ENCODE measurements around the gene PI4K2A. TPM values are rescaled to one million over a fixed set of nuclear protein-coding genes. Genes with fewer than 3 reads are reported as not detected.

PI4K2A gene
- total RNA-seq, 2 experiments from 2014 or later, result 10.5 to 13.2 TPM

DNA sequence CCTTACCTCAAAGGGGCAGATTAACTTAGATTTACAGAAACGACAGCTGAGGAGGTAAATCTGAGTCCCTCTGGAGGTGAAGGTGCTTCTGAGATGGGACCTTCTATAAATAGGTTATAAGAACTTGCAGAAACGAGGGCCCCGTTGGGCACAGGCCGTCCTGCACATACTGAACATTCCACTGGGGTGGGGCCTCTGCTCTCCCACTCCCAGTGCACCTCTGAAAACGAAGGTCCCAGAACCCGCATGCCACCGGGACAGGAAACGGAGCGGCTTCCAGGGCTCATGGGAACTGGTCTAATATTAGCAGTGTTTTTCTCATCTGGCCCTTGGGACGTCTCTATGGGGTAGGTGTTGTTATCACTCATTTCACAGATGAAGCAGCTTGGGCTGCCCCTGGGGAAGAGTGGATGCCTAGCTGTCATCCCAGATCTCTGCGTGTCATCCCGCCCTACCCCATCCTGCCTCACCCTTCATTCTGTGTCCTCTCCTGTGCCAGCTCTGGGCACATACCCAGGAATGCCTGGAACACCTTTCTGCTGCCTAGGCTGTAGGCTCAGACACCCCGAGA lies 31.4 kb upstream of the PI4K2A start:
- H3K27me3 Mint-ChIP-seq, result peaks cover 5% of the 10 kb centered on the region
- CTCF ChIA-PET, result interaction anchor here (1.0 to 1.9 kb wide), 6 partner anchors 8 to 55 kb away, joined by 3 to 8 read pairs (median 4); partner anchors contain the start of gene ANKRD2
- H3K4me3 Mint-ChIP-seq, result no peak overlapping the region
- no peak for ATAC-seq
- no peaks in the 10 kb centered on the region for H3K4me1 Mint-ChIP-seq
- H3K9me3 Mint-ChIP-seq (ENCODE audit: low read depth), result no peaks in the 10 kb centered on the region
- no peak overlapping the region for H3K27ac Mint-ChIP-seq
- DNase-seq, result no peak
- no peaks in the 10 kb centered on the region for H3K36me3 Mint-ChIP-seq

DNA sequence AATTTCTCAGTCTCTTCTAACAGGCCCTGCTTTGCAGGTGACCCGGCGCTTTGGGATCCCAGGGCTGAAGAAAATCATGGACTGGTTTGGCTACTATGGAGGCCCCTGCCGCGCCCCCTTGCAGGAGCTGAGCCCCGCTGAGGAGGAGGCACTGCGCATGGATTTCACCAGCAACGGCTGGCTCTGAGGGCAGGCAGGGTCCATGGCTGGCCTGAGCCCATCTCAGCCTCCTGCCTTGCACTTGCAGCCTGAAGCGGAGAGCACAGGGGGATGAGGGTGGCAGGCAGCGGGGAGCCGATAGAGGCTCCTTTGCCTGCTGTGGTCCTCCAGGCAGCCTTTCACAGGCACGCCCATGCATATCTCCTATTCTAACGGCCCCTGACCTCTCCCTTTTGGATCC lies 29.0 kb upstream of the PI4K2A start:
- no peaks in the 10 kb centered on the region for H3K4me1 Mint-ChIP-seq
- H3K36me3 Mint-ChIP-seq, result no peaks in the 10 kb centered on the region
- peaks cover 3% of the 10 kb centered on the region for H3K27me3 Mint-ChIP-seq
- CTCF ChIA-PET, result interaction anchor here (0.8 to 4.5 kb wide), 7 partner anchors 11 to 90 kb away, joined by 3 to 55 read pairs (median 4); partner anchors contain the start of genes ANKRD2 and HOGA1
- DNase-seq, result no peak
- no peak overlapping the region for H3K27ac Mint-ChIP-seq
- ATAC-seq, result no peak
- no peak overlapping the region for H3K4me3 Mint-ChIP-seq
- H3K9me3 Mint-ChIP-seq (ENCODE audit: low read depth), result no peaks in the 10 kb centered on the region

DNA sequence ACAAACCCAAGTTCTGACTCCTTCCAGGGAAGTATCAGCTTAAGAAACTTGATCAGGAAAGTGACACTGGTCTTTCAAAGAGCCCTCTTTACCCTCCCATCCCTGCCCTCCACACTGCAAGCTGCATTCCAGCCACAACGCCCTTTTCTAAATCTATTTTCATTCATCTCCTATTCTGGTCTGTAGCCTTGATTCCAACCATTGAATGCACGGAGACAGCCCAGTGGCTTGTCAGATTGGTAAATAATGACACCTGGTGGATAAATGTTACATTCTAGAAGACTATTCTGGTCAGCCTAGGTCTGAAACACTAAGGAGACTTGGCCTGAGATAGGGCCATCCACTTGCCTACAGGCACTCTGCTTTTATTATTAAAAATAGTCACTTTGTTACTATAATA lies 28.1 kb upstream of the PI4K2A start:
- Mint-ChIP-seq H3K27ac (no peak overlapping the region), H3K9me3 (ENCODE audit: low read depth) (no peaks in the 10 kb centered on the region), H3K4me1 (no peaks in the 10 kb centered on the region), H3K36me3 (no peaks in the 10 kb centered on the region), H3K4me3 (no peak overlapping the region), H3K27me3 (no peaks in the 10 kb centered on the region)
- ATAC-seq (peak; percentile 55), DNase-seq (no peak)
- CTCF ChIA-PET, result interaction anchor here (0.7 to 4.5 kb wide), 12 partner anchors 9 to 150 kb away, joined by 3 to 55 read pairs (median 4); partner anchors contain the start of genes ANKRD2, C10orf62 and HOGA1

DNA sequence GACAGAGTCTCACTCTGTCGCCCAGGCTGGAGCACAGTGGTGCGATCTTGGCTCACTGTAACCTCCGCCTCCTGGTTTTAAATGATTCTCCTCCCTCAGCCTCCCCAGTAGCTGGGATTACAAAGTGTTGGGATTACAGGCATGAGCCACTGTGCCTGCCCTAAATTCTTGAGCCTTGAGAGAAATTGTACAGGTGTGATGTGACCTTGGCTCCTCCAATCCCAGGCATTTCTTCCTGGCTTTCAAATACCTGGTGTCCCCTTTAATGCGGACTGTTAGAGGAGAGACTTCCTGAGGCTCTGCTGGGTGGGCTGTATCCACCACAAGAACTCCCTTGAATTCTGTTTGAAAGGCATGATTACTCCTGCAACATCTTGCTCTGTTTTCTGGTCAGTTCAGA lies 22.2 kb upstream of the PI4K2A start:
- H3K9me3 Mint-ChIP-seq (ENCODE audit: low read depth), result no peaks in the 10 kb centered on the region
- CTCF ChIA-PET, result interaction anchor here (0.7 kb wide), 1 partner anchor 36 kb away, joined by 3 read pairs; no protein-coding TSS in a partner anchor
- no peak overlapping the region for H3K27ac Mint-ChIP-seq
- no peaks in the 10 kb centered on the region for H3K27me3 Mint-ChIP-seq
- H3K36me3 Mint-ChIP-seq, result no peaks in the 10 kb centered on the region
- no peaks in the 10 kb centered on the region for H3K4me1 Mint-ChIP-seq
- no peak for DNase-seq
- no peak for ATAC-seq
- no peak overlapping the region for H3K4me3 Mint-ChIP-seq

DNA sequence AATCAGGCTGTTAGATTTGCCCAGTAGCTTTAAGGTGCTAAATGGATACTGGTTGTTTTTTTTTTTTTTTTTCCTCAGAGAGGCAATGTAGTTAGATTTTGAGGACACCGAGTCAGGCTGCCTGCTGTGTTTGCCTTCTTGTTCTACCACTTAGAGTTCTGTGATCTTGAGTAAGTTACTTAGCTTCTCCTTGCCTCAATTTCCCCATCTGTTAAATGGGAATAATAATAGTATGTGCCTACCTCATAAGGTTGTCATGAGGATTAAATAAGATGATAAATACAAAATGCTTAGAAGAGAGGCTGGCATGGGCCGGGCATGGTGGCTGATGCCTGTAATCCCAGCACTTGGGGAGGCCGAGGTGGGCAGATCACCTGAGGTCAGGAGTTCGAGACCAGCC lies 21.7 kb upstream of the PI4K2A start:
- CTCF ChIA-PET, result interaction anchor here (0.7 kb wide), 1 partner anchor 37 kb away, joined by 3 read pairs; no protein-coding TSS in a partner anchor
- Mint-ChIP-seq H3K27me3 (no peaks in the 10 kb centered on the region), H3K4me3 (no peak overlapping the region), H3K27ac (no peak overlapping the region), H3K9me3 (ENCODE audit: low read depth) (no peaks in the 10 kb centered on the region), H3K36me3 (no peaks in the 10 kb centered on the region), H3K4me1 (no peaks in the 10 kb centered on the region)
- DNase-seq, result no peak
- ATAC-seq, result no peak

DNA sequence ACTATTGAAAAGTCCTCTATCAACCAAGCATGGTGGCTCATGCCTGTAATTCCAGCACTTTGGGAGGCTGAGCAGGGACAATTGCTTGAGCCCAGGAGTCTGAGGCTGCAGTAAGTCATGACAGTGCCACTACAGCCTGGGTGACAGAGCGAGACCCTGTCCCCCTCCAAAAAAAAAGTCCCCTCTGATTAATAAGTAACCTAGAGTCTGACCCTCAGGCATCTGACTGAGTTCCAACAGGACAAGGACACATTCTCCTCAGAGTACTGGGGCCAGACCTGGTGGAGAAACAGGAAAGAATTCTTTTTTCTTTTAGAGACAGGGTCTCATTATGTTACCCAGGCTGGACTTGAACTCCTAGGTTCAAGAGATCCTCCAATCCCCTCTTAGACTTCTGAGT lies 17.2 kb upstream of the PI4K2A start:
- no peaks in the 10 kb centered on the region for H3K9me3 Mint-ChIP-seq (ENCODE audit: low read depth)
- DNase-seq (no peak), ATAC-seq (no peak)
- H3K27me3 Mint-ChIP-seq, result no peaks in the 10 kb centered on the region
- H3K36me3 Mint-ChIP-seq, result no peaks in the 10 kb centered on the region
- H3K4me3 Mint-ChIP-seq, result no peak overlapping the region
- H3K27ac Mint-ChIP-seq, result no peak overlapping the region
- CTCF ChIA-PET, result interaction anchor here (0.8 to 1.1 kb wide), 2 partner anchors 17 to 54 kb away, joined by 3 read pairs; partner anchors contain the start of gene PI4K2A
- H3K4me1 Mint-ChIP-seq, result no peaks in the 10 kb centered on the region

DNA sequence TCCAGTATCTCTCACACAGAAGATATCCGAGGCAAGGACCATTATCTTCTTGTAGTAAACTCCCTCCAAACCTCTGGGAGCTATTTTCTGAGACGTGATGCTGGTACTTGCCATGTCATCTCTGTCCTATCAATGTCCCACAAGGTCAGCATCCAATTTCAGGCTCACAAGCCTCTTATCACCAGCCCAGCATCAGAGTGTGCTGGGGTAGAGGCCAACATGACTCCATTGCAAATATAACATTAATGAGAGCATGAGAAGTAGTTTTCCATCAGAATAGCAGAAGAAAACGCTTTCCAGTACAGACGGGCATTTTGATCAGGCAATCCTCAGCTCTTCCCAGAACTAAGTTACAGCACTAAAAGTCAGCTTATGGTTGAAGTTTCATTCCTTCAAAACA lies 12.7 kb upstream of the PI4K2A start:
- Mint-ChIP-seq H3K9me3 (ENCODE audit: low read depth) (no peaks in the 10 kb centered on the region), H3K4me3 (no peak overlapping the region), H3K27me3 (no peaks in the 10 kb centered on the region), H3K36me3 (no peaks in the 10 kb centered on the region), H3K27ac (no peak overlapping the region), H3K4me1 (peaks cover 4% of the 10 kb centered on the region)
- no peak for ATAC-seq
- no peak for DNase-seq
- CTCF ChIA-PET, result interaction anchor here (1.7 kb wide), 1 partner anchor 8 kb away, joined by 4 read pairs; no protein-coding TSS in a partner anchor

DNA sequence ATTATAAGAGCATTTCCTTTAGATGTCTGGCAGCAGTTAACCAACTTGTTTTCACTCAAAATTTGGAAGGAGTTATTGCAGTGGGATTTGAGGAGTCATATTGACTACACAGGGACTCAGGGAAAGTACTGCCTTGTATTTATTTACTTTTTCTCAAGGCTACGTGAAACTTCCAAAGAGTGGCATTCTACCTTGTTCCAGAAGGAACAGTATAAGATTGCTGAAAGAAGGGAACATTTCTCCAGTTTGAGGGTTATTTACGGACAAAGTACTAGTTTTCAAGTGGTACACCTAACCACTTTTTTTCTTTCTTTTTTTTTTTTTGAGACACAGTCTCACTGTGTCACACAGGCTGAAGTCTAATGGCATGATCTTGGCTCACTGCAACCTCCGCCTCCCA lies 12.2 kb upstream of the PI4K2A start:
- Mint-ChIP-seq H3K9me3 (ENCODE audit: low read depth) (no peaks in the 10 kb centered on the region), H3K27me3 (peaks cover under 1% of the 10 kb centered on the region), H3K4me1 (peaks cover 8% of the 10 kb centered on the region), H3K27ac (no peak overlapping the region), H3K4me3 (no peak overlapping the region), H3K36me3 (no peaks in the 10 kb centered on the region)
- no peak for ATAC-seq
- DNase-seq, result no peak
- CTCF ChIA-PET, result interaction anchor here (1.7 kb wide), 1 partner anchor 7 kb away, joined by 4 read pairs; no protein-coding TSS in a partner anchor

DNA sequence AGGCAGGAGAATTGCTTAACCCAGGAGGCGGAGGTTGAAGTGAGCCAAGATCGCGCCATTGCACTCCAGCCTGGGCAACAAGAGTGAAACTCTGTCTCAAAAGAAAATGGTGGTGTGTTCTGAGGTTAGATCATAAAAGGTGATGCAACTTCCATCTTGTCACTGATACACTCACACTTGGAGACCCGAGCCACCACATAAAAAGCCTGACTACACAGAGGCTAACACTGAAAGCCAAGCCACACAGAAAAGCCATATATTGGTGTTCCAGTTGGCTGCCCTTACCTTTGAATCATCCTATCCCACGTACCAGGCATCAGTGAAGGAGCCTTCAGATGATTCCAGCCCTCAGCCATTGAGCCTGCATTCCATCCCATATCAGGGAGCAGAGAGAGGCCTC lies 11.2 kb upstream of the PI4K2A start:
- no peaks in the 10 kb centered on the region for H3K9me3 Mint-ChIP-seq (ENCODE audit: low read depth)
- H3K27me3 Mint-ChIP-seq, result peaks cover 3% of the 10 kb centered on the region
- CTCF ChIA-PET, result no interaction called here
- H3K4me1 Mint-ChIP-seq, result peaks cover 12% of the 10 kb centered on the region
- no peak for ATAC-seq
- H3K36me3 Mint-ChIP-seq, result no peaks in the 10 kb centered on the region
- DNase-seq, result no peak
- no peak overlapping the region for H3K27ac Mint-ChIP-seq
- no peak overlapping the region for H3K4me3 Mint-ChIP-seq

DNA sequence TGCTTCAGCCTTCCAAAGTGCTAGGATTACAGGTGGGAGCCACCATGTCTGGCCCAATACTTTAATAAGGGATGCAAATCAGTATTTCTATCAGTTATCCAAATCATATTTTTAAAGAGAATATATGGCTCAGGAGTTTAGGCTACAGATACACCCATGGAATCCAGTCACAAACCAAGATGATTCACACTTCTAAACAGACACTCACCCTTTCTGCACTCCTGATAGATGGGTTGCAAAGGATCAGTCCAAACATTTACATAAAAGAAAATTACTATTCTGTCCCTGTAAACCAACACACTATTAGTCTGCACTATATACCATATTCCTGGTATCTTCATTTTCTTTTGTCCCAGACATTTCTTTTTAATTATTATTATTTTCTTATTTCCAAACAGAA lies 9.4 kb upstream of the PI4K2A start:
- no peak overlapping the region for H3K4me3 Mint-ChIP-seq
- H3K36me3 Mint-ChIP-seq, result no peaks in the 10 kb centered on the region
- H3K9me3 Mint-ChIP-seq (ENCODE audit: low read depth), result no peaks in the 10 kb centered on the region
- peaks cover 12% of the 10 kb centered on the region for H3K4me1 Mint-ChIP-seq
- H3K27me3 Mint-ChIP-seq, result peaks cover 3% of the 10 kb centered on the region
- CTCF ChIA-PET, result interaction anchor here (1.2 kb wide), 1 partner anchor 77 kb away, joined by 3 read pairs; no protein-coding TSS in a partner anchor
- DNase-seq (no peak), ATAC-seq (no peak)
- no peak overlapping the region for H3K27ac Mint-ChIP-seq

DNA sequence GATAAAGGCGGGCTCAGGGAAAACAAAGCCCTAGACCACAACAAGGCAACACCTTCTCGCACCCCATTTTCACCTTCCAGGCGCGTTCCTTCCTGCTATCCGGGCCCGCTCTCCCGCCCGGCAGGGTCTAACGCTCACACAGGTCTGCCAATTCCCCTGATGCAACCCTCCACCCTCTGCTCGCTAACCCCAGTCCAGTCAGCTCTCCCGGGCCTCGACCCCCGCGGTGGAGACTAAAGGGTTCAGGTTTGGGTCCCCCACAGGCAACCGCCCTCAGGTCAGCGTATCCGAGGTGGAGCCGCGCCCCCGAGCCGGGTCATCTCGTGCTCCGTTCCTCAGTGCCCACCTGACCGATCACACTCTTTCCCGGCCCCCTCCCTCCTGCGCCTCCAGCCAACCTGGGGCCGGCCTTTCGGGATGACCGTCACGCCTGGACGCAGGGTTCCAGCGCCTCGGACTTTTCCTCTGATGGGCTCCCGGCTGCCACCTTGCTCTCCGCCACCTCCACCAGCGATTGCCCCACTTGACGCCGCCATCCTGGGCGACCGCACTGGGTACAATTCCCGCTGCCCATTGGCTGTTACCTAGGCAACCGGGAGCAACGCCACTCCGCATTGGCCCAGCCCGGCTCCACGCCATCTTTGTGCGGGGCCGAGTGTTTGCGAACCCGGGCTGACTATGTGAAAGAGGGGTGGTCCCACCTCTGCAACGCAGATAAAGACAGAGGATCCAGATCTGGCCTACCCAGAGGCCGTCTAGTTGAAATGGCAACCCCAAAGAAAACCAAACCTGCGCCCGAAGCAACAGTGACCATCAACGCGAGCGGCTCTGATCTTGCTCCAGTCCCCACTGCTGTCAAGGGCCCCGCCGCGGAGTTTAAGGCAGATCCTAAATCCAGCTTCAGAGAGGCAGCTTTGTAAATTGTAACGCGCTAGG lies 7.3 kb upstream of the PI4K2A start, which contains the start of gene MORN4:
MORN4 (minus strand) TSS at position 552 of the 936 bp plus-strand sequence. CDS start 13,847 bp downstream, outside the sequence.
- CTCF ChIA-PET, result no interaction called here
- peaks cover 3% of the 10 kb centered on the region for H3K27me3 Mint-ChIP-seq
- H3K9me3 Mint-ChIP-seq (ENCODE audit: low read depth), result no peaks in the 10 kb centered on the region
- peak within 1 kb of the TSS; percentile 93 for H3K4me3 Mint-ChIP-seq
- no peaks in the 10 kb centered on the region for H3K36me3 Mint-ChIP-seq
- DNase-seq, result peak; percentile 93
- H3K27ac Mint-ChIP-seq, result peak within 1 kb of the TSS; percentile 84
- peak; percentile 99 for ATAC-seq
- H3K4me1 Mint-ChIP-seq, result peaks cover 12% of the 10 kb centered on the region

DNA sequence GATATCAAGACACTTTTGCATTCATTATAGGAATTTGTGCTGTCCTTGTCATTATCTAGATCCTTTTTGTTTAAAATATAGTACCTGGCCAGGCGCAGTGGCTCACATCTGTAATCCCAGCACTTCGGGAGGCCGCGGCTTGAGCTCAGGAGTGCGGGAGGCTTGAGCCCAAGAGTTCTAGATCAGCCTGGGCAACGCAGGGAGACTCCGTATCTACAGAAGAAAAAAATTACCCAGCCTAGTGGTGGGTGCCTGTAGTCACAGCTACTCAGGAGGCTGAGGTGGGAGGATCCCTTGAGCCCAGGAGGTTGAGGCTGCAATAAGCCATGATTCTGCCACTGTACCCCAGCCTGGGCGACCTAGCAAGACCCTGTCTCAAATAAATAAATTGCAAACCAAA lies 6.5 kb upstream of the PI4K2A start:
- ATAC-seq (no peak), DNase-seq (peak; percentile 45)
- Mint-ChIP-seq H3K27ac (peak overlapping the region; percentile 84), H3K36me3 (no peaks in the 10 kb centered on the region), H3K4me1 (peaks cover 12% of the 10 kb centered on the region), H3K9me3 (ENCODE audit: low read depth) (no peaks in the 10 kb centered on the region), H3K27me3 (peaks cover 3% of the 10 kb centered on the region), H3K4me3 (peak overlapping the region; percentile 93)
- CTCF ChIA-PET, result no interaction called here

DNA sequence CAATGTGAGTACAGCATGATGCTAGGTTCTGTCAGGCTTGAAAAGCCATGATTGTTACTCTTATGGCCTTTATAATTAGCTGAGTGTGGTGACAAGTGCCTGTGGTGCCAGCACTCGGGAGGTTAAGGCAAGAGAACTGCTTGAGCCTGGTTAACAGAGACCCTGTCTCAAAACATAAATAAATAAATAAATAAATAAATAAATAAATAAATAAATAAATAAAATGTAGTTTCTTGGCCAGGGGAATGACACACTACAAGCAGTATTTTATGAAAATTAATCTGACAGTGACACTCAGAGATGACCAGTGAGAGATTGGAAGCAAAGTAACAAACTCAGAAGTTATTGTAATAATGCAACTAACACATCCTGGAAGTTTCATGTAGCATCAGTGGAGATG lies 4.9 kb upstream of the PI4K2A start:
- Mint-ChIP-seq H3K27ac (no peak overlapping the region), H3K9me3 (ENCODE audit: low read depth) (no peaks in the 10 kb centered on the region), H3K36me3 (no peaks in the 10 kb centered on the region), H3K4me1 (peaks cover 17% of the 10 kb centered on the region), H3K4me3 (no peak overlapping the region), H3K27me3 (peaks cover 3% of the 10 kb centered on the region)
- no peak for ATAC-seq
- no peak for DNase-seq
- CTCF ChIA-PET, result interaction anchor here (1.1 to 1.4 kb wide), 2 partner anchors 8 to 40 kb away, joined by 4 read pairs; no protein-coding TSS in a partner anchor
